ENCODE data around the gene C1QC. TPM values are rescaled to one million over a fixed set of nuclear protein-coding genes. Genes with fewer than 3 reads are reported as not detected.

The C1QC gene
- total and polyA plus RNA-seq, 4 donors: 52.9 to 242 (median 104) TPM

GRCh38 chr1:22689505-22689904, 46.1 kb downstream of the C1QC start:
- no peak overlapping the region for H3K9ac ChIP-seq (ENCODE audit: low read depth in 1 of 2, low read length in 2 of 2)
- H3K4me1 ChIP-seq (ENCODE audit: control insufficient read depth in 4 of 4, insufficient read depth in 4 of 4, low read length in 3 of 4): no peaks in the 10 kb centered on the region
- 75% methylated on average over 11 of the region's 11 CpGs for WGBS
- H3K4me3 ChIP-seq (ENCODE audit: low read depth in 1 of 3, low read length in 3 of 3): no peak overlapping the region
- H3K27ac ChIP-seq (ENCODE audit: low read depth in 1 of 2, low read length in 2 of 2): no peak overlapping the region
- no peaks in the 10 kb centered on the region for H3K9me3 ChIP-seq (ENCODE audit: control insufficient read depth in 4 of 4, low read length in 3 of 4)
- DNase-seq (ENCODE audit: low spot score): no peak
- no peaks in the 10 kb centered on the region for H3K27me3 ChIP-seq (ENCODE audit: control insufficient read depth in 4 of 4, insufficient read depth in 4 of 4, low read length in 3 of 4)
- TF ChIP-seq FOXA1 (IDR thresholded peaks at IDR 0.05) (no peak), CTCF (IDR thresholded peaks at IDR 0.05; ENCODE audit: low read depth, low read length, missing input control) (no peak)
- no peaks in the 10 kb centered on the region for H3K36me3 ChIP-seq (ENCODE audit: control insufficient read depth in 4 of 4, insufficient read depth in 3 of 4, low read depth in 1 of 4, low read length in 3 of 4)

- DNase-seq (ENCODE audit: low spot score): no peak
- Histone ChIP-seq H3K9ac (ENCODE audit: low read depth in 1 of 2, low read length in 2 of 2) (no peak overlapping the region), H3K4me3 (ENCODE audit: low read depth in 1 of 3, low read length in 3 of 3) (no peak overlapping the region), H3K27ac (ENCODE audit: low read depth in 1 of 2, low read length in 2 of 2) (no peak overlapping the region), H3K9me3 (ENCODE audit: control insufficient read depth in 4 of 4, low read length in 3 of 4) (no peaks in the 10 kb centered on the region), H3K36me3 (ENCODE audit: control insufficient read depth in 4 of 4, insufficient read depth in 3 of 4, low read depth in 1 of 4, low read length in 3 of 4) (no peaks in the 10 kb centered on the region), H3K27me3 (ENCODE audit: control insufficient read depth in 4 of 4, insufficient read depth in 4 of 4, low read length in 3 of 4) (no peaks in the 10 kb centered on the region), H3K4me1 (ENCODE audit: control insufficient read depth in 4 of 4, insufficient read depth in 4 of 4, low read length in 3 of 4) (no peaks in the 10 kb centered on the region)
- TF ChIP-seq, protein P1, sequence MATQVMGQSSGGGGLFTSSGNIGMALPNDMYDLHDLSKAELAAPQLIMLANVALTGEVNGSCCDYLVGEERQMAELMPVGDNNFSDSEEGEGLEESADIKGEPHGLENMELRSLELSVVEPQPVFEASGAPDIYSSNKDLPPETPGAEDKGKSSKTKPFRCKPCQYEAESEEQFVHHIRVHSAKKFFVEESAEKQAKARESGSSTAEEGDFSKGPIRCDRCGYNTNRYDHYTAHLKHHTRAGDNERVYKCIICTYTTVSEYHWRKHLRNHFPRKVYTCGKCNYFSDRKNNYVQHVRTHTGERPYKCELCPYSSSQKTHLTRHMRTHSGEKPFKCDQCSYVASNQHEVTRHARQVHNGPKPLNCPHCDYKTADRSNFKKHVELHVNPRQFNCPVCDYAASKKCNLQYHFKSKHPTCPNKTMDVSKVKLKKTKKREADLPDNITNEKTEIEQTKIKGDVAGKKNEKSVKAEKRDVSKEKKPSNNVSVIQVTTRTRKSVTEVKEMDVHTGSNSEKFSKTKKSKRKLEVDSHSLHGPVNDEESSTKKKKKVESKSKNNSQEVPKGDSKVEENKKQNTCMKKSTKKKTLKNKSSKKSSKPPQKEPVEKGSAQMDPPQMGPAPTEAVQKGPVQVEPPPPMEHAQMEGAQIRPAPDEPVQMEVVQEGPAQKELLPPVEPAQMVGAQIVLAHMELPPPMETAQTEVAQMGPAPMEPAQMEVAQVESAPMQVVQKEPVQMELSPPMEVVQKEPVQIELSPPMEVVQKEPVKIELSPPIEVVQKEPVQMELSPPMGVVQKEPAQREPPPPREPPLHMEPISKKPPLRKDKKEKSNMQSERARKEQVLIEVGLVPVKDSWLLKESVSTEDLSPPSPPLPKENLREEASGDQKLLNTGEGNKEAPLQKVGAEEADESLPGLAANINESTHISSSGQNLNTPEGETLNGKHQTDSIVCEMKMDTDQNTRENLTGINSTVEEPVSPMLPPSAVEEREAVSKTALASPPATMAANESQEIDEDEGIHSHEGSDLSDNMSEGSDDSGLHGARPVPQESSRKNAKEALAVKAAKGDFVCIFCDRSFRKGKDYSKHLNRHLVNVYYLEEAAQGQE (IDR thresholded peaks at IDR 0.05): no peak
- TF ChIP-seq YY1 (IDR thresholded peaks at IDR 0.05) (no peak), RAD21 (IDR thresholded peaks at IDR 0.05) (no peak), MAX (IDR thresholded peaks at IDR 0.05) (no peak), FOXA1 (IDR thresholded peaks at IDR 0.05) (no peak), HNF4G (IDR thresholded peaks at IDR 0.05) (no peak), EGR1 (IDR thresholded peaks at IDR 0.05; ENCODE audit: low read depth in 2 of 2) (no peak), RXRA (IDR thresholded peaks at IDR 0.05) (no peak), JUND (IDR thresholded peaks at IDR 0.05) (no peak), CTCF (IDR thresholded peaks at IDR 0.05; ENCODE audit: low read depth, low read length, missing input control) (no peak), FOXA2 (IDR thresholded peaks at IDR 0.05) (no peak), HNF4A (conservative IDR thresholded peaks at IDR 0.05) (no peak), GABPA (IDR thresholded peaks at IDR 0.05 in 1 of 2, conservative IDR thresholded peaks at IDR 0.05 in 1 of 2) (no peak)
- TF ChIP-seq, protein P2, sequence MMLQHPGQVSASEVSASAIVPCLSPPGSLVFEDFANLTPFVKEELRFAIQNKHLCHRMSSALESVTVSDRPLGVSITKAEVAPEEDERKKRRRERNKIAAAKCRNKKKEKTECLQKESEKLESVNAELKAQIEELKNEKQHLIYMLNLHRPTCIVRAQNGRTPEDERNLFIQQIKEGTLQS (IDR thresholded peaks at IDR 0.05): no peak
- TF ChIP-seq, protein P3, sequence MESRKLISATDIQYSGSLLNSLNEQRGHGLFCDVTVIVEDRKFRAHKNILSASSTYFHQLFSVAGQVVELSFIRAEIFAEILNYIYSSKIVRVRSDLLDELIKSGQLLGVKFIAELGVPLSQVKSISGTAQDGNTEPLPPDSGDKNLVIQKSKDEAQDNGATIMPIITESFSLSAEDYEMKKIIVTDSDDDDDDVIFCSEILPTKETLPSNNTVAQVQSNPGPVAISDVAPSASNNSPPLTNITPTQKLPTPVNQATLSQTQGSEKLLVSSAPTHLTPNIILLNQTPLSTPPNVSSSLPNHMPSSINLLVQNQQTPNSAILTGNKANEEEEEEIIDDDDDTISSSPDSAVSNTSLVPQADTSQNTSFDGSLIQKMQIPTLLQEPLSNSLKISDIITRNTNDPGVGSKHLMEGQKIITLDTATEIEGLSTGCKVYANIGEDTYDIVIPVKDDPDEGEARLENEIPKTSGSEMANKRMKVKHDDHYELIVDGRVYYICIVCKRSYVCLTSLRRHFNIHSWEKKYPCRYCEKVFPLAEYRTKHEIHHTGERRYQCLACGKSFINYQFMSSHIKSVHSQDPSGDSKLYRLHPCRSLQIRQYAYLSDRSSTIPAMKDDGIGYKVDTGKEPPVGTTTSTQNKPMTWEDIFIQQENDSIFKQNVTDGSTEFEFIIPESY (IDR thresholded peaks at IDR 0.05): no peak
- WGBS: 78% methylated on average over 13 of the region's 13 CpGs
Measured at GRCh38 chr1:22691031-22691753, 47.8 kb downstream of the C1QC start.

Measured in liver (tissue), 9 donors.